ENCODE measurements around the gene XYLT1.

XYLT1 gene

GRCh38 chr16:17296431-17296830, 174.3 kb downstream of the XYLT1 start:
- Histone ChIP-seq H2AFZ (ENCODE audit: low read depth) (no peak overlapping the region), H3K36me3 (ENCODE audit: insufficient read depth) (no peaks in the 10 kb centered on the region), H3K4me1 (ENCODE audit: low read depth, poor library complexity, severe bottlenecking) (peaks cover 40% of the 10 kb centered on the region), H3K9ac (no peak overlapping the region), H3K27me3 (ENCODE audit: insufficient read depth, low read depth) (no peaks in the 10 kb centered on the region), H3K4me2 (no peak overlapping the region), H3K27ac (no peak overlapping the region), H3K79me2 (ENCODE audit: insufficient read depth, low read depth) (no peaks in the 10 kb centered on the region), H3K4me3 (IDR thresholded peaks at IDR 0.05; ENCODE audit: insufficient read depth, low read depth, low read length) (no peak overlapping the region), H4K20me1 (ENCODE audit: insufficient read depth) (no peaks in the 10 kb centered on the region)
- TF ChIP-seq, protein P1, sequence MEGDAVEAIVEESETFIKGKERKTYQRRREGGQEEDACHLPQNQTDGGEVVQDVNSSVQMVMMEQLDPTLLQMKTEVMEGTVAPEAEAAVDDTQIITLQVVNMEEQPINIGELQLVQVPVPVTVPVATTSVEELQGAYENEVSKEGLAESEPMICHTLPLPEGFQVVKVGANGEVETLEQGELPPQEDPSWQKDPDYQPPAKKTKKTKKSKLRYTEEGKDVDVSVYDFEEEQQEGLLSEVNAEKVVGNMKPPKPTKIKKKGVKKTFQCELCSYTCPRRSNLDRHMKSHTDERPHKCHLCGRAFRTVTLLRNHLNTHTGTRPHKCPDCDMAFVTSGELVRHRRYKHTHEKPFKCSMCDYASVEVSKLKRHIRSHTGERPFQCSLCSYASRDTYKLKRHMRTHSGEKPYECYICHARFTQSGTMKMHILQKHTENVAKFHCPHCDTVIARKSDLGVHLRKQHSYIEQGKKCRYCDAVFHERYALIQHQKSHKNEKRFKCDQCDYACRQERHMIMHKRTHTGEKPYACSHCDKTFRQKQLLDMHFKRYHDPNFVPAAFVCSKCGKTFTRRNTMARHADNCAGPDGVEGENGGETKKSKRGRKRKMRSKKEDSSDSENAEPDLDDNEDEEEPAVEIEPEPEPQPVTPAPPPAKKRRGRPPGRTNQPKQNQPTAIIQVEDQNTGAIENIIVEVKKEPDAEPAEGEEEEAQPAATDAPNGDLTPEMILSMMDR (conservative IDR thresholded peaks at IDR 0.05; ENCODE audit: low read depth, low read length), result no peak

DNA sequence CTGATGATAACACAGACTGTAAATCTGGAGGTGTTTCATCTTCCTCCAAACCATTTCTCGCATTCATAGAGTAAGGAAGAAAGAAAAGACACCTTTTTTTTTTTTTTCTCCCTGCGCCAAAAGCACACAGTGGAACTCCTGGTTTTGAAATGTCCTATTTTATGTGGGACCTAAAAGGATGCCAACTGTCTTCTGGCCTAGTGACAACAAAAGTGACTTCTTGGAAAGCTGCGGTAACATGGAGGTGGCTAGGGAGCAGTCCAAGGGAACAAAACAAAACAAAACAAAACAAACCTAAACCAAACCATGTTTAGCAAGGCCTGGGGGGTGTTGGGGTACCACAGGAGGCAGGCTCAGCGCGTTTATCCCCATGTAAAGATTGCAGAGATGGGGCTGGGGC, 174.8 kb downstream of the XYLT1 start:
- Histone ChIP-seq H3K9ac (no peak overlapping the region), H3K4me3 (IDR thresholded peaks at IDR 0.05; ENCODE audit: insufficient read depth, low read depth, low read length) (no peak overlapping the region), H3K27ac (no peak overlapping the region), H2AFZ (ENCODE audit: low read depth) (no peak overlapping the region), H4K20me1 (ENCODE audit: insufficient read depth) (no peaks in the 10 kb centered on the region), H3K27me3 (ENCODE audit: insufficient read depth, low read depth) (no peaks in the 10 kb centered on the region), H3K36me3 (ENCODE audit: insufficient read depth) (no peaks in the 10 kb centered on the region), H3K4me2 (no peak overlapping the region), H3K79me2 (ENCODE audit: insufficient read depth, low read depth) (no peaks in the 10 kb centered on the region), H3K4me1 (ENCODE audit: low read depth, poor library complexity, severe bottlenecking) (peaks cover 40% of the 10 kb centered on the region)
- TF ChIP-seq, protein P1 (conservative IDR thresholded peaks at IDR 0.05; ENCODE audit: low read depth, low read length), result no peak

DNA sequence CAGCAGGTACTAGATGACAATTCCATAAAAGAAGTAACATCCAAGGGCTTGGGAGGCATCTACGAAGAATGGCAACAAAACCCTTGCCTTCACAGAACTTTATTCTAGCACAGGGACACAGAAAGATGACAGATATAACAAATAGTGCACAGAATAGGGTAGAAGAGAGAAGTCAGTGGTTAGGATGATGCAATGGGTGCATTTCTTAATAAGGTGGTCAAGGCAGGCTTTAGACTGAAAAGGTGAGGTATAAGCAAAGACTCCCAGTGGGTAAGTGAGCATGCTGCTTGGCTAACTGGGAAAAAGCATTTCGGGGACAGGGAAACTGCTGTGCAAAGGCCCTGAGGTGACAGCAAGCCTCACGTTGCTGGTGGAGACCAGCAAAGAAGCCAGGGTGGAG, 175.9 kb downstream of the XYLT1 start:
- Histone ChIP-seq H3K9ac (no peak overlapping the region), H3K36me3 (ENCODE audit: insufficient read depth) (no peaks in the 10 kb centered on the region), H3K79me2 (ENCODE audit: insufficient read depth, low read depth) (no peaks in the 10 kb centered on the region), H2AFZ (ENCODE audit: low read depth) (no peak overlapping the region), H4K20me1 (ENCODE audit: insufficient read depth) (no peaks in the 10 kb centered on the region), H3K4me1 (ENCODE audit: low read depth, poor library complexity, severe bottlenecking) (peaks cover 33% of the 10 kb centered on the region), H3K4me3 (IDR thresholded peaks at IDR 0.05; ENCODE audit: insufficient read depth, low read depth, low read length) (no peak overlapping the region), H3K27ac (peak overlapping the region; percentile 30; the same call in 1 of the 2 replicates), H3K27me3 (ENCODE audit: insufficient read depth, low read depth) (no peaks in the 10 kb centered on the region), H3K4me2 (peak overlapping the region; percentile 10; the same call in 1 of the 2 replicates)
- TF ChIP-seq, protein P1 (conservative IDR thresholded peaks at IDR 0.05; ENCODE audit: low read depth, low read length), result no peak

DNA sequence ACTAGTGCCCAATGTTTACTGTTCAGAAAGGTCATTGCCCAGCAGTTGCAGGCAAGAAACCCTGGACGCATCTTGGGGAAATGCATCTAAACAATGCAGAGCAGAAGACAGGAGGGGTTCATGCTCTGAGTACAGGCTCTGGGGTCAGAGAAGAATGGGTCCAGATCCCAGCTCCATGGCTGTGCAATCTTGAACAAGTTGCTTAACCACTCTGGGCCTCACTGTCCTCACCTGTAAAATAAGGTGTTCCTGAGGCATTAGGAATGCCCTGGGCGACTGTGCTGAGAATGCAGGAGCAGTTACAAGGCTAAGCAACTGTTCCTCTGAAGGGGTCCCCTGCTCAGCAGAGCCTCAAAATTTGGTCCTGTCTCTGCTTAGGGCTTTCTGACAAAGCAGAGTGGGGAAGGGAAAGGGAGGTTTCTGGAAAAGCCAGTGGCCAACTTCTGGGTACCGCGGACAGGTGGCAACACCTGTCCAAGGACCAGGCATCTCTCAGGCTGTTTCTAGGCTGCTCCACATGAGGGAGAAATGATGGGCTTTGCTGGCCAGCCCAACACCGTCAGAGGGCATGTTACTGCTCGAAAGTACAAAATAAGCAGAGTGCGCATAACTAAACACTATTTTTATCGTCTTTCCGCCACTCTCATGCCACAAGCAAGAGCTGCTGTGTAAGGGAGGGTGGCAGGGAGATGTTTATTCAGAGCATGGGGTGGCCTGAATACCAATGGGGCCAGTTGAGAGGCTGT, 176.8 kb downstream of the XYLT1 start:
- Histone ChIP-seq H3K4me2 (peak overlapping the region; percentile 10), H3K36me3 (ENCODE audit: insufficient read depth) (no peaks in the 10 kb centered on the region), H3K4me3 (IDR thresholded peaks at IDR 0.05; ENCODE audit: insufficient read depth, low read depth, low read length) (no peak overlapping the region), H3K9ac (no peak overlapping the region), H3K4me1 (ENCODE audit: low read depth, poor library complexity, severe bottlenecking) (peaks cover 29% of the 10 kb centered on the region), H3K27me3 (ENCODE audit: insufficient read depth, low read depth) (no peaks in the 10 kb centered on the region), H3K79me2 (ENCODE audit: insufficient read depth, low read depth) (no peaks in the 10 kb centered on the region), H4K20me1 (ENCODE audit: insufficient read depth) (no peaks in the 10 kb centered on the region), H3K27ac (peak overlapping the region; percentile 30; the same call in 1 of the 2 replicates), H2AFZ (ENCODE audit: low read depth) (no peak overlapping the region)
- TF ChIP-seq, protein P1 (conservative IDR thresholded peaks at IDR 0.05; ENCODE audit: low read depth, low read length), result no peak
